PC-9 (cell line): ENCODE measurements around the gene RGPD3.

Source experiments
- EZH2 ChIP-seq: fragments of 200-600 bp; sonication (generic); IDR thresholded peaks from 2 replicates; pipeline ENCODE4 v1.8.0; 2017; ENCODE audit warnings: antibody characterized with exemption, low read depth
- TF ChIP-seq, protein P1 (sequence below): fragments of 200-600 bp; sonication (generic); conservative IDR thresholded peaks from 2 replicates; pipeline ENCODE4 v1.6.1; 2017; ENCODE audit warnings: mixed run types, antibody characterized with exemption, mild to moderate bottlenecking, moderate library complexity

GRCh38 chr2:106342831-106343251 lies 125.4 kb downstream of the RGPD3 start:
- TF ChIP-seq, protein P1, sequence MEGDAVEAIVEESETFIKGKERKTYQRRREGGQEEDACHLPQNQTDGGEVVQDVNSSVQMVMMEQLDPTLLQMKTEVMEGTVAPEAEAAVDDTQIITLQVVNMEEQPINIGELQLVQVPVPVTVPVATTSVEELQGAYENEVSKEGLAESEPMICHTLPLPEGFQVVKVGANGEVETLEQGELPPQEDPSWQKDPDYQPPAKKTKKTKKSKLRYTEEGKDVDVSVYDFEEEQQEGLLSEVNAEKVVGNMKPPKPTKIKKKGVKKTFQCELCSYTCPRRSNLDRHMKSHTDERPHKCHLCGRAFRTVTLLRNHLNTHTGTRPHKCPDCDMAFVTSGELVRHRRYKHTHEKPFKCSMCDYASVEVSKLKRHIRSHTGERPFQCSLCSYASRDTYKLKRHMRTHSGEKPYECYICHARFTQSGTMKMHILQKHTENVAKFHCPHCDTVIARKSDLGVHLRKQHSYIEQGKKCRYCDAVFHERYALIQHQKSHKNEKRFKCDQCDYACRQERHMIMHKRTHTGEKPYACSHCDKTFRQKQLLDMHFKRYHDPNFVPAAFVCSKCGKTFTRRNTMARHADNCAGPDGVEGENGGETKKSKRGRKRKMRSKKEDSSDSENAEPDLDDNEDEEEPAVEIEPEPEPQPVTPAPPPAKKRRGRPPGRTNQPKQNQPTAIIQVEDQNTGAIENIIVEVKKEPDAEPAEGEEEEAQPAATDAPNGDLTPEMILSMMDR: no peak
- TF ChIP-seq EZH2: no peak
